ENCODE data around the gene CSF1R.

Gene CSF1R

GRCh38 chr5:150085950-150086715 is at the start of gene CSF1R:
Gene CSF1R (minus strand): TSS chr5:150086554. CDS start chr5:150086427, 127 bp downstream.
- no peak for DNase-seq

- no peak for DNase-seq
These were observed 49.4 kb upstream of the CSF1R start for GRCh38 chr5:150135557-150136304.

- DNase-seq, result no peak
These were observed 47.8 kb upstream of the CSF1R start for GRCh38 chr5:150134198-150134588.

DNA sequence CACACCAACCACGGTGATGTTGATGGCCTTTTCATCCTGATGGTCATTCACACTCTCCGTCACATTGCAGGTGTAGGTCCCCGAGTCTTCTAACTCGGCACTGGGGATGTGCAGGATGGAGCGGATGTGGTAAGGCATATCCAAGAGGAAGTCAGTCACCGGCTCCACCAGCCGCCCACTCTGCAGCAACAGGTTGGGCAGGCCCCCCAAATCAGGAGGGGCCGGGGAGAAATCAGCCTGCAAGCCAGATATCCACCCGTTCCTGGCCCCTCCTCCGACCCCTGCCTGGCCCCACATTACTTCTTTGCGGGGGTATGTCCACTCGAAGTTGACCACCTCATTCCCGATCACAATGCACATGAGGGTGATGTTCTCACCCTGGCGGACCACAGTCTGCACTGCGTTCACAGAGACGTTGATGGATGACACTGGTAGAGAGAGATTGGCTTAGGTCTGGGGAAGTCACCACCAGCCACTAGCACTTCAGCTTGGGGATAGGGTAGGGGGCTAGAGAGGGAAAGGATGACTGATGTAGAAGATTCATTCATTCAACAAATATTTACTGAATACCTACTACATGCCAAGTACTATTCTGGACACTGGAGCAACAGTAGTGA is 47.3 kb upstream of the CSF1R start:
- no peak for DNase-seq

DNA sequence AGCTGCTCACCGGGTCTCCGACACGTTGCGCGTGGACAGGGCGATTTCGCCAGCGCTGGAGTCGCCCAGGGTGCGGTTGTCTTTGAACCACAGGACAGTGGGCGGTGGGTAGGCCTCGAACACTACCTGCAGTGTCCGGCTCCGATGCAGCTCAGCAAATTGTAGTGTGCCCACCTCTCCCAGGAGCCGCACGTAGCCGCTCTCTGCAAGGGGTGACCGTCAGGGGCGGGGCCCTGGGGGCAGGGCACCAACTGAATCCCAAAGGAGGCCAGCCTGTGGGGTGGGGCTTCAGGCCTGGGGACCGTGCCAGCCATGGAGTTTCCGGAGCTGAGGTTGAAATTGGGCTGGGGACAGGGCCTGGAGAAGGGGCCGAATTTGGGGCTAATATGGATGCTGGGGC is 46.4 kb upstream of the CSF1R start:
- DNase-seq, result no peak

DNA sequence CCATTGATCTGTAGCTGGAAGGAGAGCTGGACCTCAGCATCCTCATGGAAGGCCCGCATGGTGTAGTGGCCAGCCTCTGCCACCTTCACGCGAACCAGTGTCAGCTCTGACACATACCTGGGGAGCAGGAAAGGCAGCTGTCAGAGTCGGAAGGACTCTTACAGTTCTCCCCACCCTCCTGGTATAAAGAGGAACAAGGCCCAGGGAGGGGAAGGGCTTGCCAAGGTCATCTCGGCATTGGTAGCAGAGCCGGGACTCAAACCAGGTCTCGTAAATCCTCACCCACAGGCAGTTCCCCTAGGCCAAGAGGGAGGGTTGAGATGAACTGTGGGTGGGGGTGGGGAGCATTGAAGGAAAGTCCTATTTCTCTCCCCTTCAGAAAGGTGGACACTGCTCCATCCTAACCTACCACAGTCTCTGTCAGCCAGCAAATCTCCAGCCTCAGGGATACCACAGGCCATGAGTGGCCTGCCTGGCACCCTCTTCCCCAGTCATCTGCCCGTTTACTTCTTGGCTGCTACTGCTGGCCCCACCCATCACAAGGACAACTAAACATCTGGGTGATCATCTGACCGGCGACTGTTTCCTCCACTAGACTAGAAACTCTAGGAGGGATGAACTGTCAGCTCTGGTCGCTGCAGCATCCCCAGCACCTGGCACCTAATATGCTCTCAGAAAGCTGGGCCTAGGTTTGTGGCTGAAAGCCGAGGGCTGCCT is 45.8 kb upstream of the CSF1R start:
- DNase-seq, result no peak

DNA sequence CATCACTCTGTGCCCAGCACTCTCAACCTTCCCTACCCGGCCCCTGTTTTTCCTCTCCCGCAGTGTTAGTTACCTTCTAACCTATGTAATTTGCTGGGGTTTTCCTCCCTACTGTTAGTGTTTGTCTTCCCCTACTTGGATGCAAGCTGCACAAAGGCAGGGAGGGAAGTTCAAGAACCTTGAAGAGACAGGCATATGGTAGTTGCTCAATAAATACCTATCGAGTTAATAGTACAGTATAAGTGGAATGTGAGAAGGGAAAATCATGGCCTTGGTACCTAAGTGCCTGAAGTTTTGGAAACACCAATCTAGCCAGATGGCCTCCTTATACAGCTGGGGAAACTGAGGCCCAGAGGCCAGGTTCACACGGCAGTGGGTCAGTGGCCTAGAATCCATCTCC is 45.1 kb upstream of the CSF1R start:
- no peak for DNase-seq

DNA sequence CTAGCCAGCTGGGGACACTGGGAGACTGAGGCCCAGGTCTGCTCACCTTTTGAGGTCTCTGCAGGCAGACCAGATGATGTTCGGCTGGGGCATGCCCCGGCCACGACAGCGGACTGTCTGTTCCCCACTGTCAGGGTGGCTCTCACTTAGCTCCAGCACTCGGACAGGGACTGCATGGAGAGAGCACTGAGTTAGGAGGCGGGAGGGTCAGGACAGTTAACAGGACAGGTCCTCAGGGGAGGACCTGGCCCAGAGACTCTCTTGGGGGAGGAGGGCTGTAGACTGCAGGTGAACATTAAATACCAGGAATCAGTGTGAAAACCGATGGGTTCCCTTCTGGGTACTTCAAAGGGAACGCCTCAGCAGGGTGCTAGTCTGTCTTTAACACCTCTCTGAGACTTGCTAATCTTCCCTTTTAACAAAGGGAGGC is 44.2 kb upstream of the CSF1R start:
- DNase-seq, result no peak

- DNase-seq, result peak; percentile 38
These were observed 43.6 kb upstream of the CSF1R start for GRCh38 chr5:150129813-150130492.

DNA sequence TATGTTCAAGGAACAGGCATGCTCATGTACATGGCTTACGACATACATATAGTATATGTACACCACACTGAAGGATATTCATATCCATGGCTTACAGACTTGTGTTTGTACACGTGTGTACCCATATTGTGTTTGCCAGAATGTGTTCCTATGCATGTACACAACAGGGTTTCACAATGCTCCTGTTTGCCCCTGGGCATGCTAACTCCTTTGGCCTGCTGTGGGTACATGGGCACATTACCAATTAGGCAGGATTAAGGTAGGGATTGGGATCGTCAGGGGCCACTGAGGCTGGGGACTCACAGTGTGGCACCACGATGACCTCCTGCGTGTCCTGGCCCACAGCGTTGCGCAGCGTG is 43.1 kb upstream of the CSF1R start:
- no peak for DNase-seq

DNA sequence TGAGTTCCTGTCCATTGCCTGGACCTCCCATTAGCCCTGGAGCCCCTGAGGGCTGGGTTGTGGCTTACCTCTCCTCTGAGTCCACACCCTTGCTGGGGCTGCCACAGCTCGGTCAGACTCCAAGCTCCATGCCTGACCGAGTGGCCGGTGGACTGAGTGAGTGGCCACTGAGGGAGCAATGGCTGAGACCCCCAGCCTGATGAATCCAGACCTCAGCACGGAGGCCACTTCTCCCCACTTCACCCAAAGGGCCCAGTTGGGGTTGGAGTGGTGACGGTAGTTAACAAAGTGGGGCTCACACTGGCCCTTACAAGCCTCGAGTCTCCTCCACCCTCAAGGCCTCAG is 40.5 kb upstream of the CSF1R start:
- no peak for DNase-seq

DNA sequence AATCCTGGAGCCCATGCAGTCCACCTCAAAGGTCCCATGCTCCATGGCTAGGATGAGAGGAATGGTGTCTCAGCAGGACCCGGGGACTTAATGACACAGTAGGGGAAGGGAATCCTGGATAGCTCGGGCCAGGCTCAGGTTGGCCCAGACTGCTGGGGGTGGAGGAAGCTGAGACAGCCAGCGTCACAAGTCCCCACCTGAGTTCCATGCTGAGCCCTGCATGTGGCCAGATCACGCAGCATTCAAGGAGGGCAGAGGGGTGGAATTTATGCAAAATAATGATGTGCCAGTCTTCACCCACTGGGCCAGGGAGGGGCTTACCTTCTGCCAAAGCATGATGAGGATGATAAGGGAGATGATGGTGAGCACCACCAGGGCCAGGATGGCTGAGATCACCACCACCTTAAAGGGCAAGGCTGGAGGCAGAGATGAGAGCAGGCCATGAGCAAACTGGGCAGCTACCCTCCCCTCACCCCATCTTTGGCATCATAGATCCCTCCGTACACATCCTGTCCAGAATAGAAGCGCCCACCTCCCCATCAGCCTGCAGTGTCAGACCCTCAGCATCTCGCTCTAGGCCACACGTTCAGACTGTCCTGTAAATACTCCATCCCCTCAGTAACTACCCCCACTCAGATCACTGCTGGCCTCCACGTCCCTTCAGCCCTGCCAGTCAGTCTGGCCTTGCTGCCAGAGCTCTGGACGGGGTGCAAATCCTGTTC is 40.0 kb upstream of the CSF1R start:
- no peak for DNase-seq

GRCh38 chr5:150125334-150125733 is 39.0 kb upstream of the CSF1R start:
- DNase-seq, result no peak

DNA sequence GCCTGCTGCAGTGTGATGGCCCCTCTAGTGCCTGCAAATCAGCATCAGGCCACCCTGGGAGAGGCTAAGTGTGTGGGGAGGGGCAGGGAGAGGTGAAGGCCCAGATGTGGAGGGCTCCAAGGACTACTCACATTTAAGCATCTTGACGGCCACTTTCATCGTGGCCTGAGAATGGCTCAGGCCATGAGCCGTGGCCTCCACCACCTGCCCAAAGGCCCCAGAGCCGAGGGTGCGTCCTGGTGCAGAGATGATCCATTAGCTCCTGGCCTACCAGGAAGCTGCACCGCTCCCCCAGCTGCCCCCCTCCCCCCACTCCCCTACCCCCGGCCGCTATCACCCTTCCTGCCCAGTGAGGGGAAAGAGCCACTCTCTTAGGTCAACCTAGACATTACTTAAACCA is 38.2 kb upstream of the CSF1R start:
- no peak for DNase-seq

- no peak for DNase-seq
These were observed 37.8 kb upstream of the CSF1R start for GRCh38 chr5:150124111-150124557.

GRCh38 chr5:150123542-150123941 is 37.2 kb upstream of the CSF1R start:
- DNase-seq, result no peak

- DNase-seq, result no peak
These were observed 36.5 kb upstream of the CSF1R start for GRCh38 chr5:150122536-150123481.

- DNase-seq, result no peak
These were observed 35.8 kb upstream of the CSF1R start for GRCh38 chr5:150122158-150122510.

- DNase-seq, result no peak
These were observed 35.2 kb upstream of the CSF1R start for GRCh38 chr5:150121448-150122157.

Measured in T1000 (cell line).